ENCODE results near the gene TM7SF2.

DNA sequence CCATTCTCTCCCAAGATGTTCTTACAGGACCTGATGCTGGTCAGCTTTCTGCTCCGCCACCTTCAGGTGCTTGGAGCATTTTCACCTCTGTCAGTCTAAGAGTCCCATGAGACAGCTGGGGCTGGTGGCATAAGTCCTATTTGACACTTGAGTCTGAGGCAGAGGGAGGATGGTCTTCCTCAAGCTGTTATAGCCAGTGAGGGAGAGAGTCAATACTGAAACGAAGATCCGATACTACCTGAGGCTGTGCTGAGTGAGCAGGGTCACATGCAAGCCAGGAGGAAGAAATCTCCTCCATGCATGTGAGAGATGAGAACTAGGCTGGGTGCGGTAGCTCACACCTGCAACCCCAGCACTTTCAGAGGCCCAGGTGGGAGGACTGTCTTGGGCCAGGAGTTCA is 22.1 kb upstream of the TM7SF2 start:
- TF ChIP-seq CTCF (conservative IDR thresholded peaks at IDR 0.05; ENCODE audit: low read length) = no peak
- TF ChIP-seq EZH2phosphoT487 (IDR thresholded peaks at IDR 0.05; ENCODE audit: borderline replicate concordance) = no peak
